PFSK-1 (cell line): Measurements from ENCODE around the gene DOCK8.

ENCODE experiments used
- FOXP2 ChIP-seq: optimal IDR thresholded peaks from 2 replicates; pipeline ENCODE3; 2011; ENCODE audit warnings: borderline replicate concordance, control low read depth, inconsistent platforms; ENCODE audit not compliant: insufficient read depth; ENCODE audit errors: extremely low read length, extremely low read depth
- POLR2AphosphoS5 ChIP-seq: IDR thresholded peaks from 2 replicates; pipeline ENCODE4 v1.6.1; 2012; ENCODE audit warnings: low read depth, mild to moderate bottlenecking, control low read depth, low read length, moderate library complexity
- REST ChIP-seq, 2 experiments: IDR thresholded peaks; 2 replicates each; pipeline versions ENCODE4 v1.6.1 to v1.8.0; 2011 to 2012; ENCODE audit warnings: low read depth in 2 of 2, low read length in 2 of 2, control low read depth in 1 of 2, inconsistent platforms in 1 of 2, mild to moderate bottlenecking in 1 of 2, moderate library complexity in 1 of 2; ENCODE audit not compliant: insufficient read depth in 1 of 2
- SIN3A ChIP-seq: IDR thresholded peaks from 2 replicates; pipeline ENCODE4 v1.6.1; 2012; ENCODE audit warnings: mild to moderate bottlenecking, low read length, moderate library complexity, borderline replicate concordance; ENCODE audit not compliant: insufficient read depth
- TAF1 ChIP-seq: IDR thresholded peaks from 2 replicates; pipeline ENCODE4 v1.6.1; 2012; ENCODE audit warnings: low read length, control low read depth, borderline replicate concordance; ENCODE audit not compliant: insufficient read depth

DOCK8 gene

GRCh38 chr9:445033-445432 is 230.4 kb downstream of the DOCK8 start:
- no peak for TF ChIP-seq REST (IDR thresholded peaks at IDR 0.05; ENCODE audit: insufficient read depth in 1 of 2, low read depth in 2 of 2, low read length in 2 of 2)
- no peak for TF ChIP-seq SIN3A
- TF ChIP-seq TAF1, result no peak
- no peak for TF ChIP-seq FOXP2
- TF ChIP-seq POLR2AphosphoS5, result no peak

- TF ChIP-seq POLR2AphosphoS5 (no peak), REST (IDR thresholded peaks at IDR 0.05; ENCODE audit: insufficient read depth in 1 of 2, low read depth in 2 of 2, low read length in 2 of 2) (no peak), TAF1 (no peak), SIN3A (no peak), FOXP2 (no peak)
Measured at GRCh38 chr9:446074-446699, 231.5 kb downstream of the DOCK8 start.

- no peak for TF ChIP-seq SIN3A
- TF ChIP-seq TAF1, result no peak
- no peak for TF ChIP-seq FOXP2
- TF ChIP-seq POLR2AphosphoS5, result no peak
- TF ChIP-seq REST (IDR thresholded peaks at IDR 0.05; ENCODE audit: insufficient read depth in 1 of 2, low read depth in 2 of 2, low read length in 2 of 2), result no peak
Measured at GRCh38 chr9:447230-448025, 232.8 kb downstream of the DOCK8 start.

GRCh38 chr9:450057-450456 is 235.4 kb downstream of the DOCK8 start:
- TF ChIP-seq TAF1 (no peak), POLR2AphosphoS5 (no peak), REST (IDR thresholded peaks at IDR 0.05; ENCODE audit: insufficient read depth in 1 of 2, low read depth in 2 of 2, low read length in 2 of 2) (no peak), SIN3A (no peak)

- TF ChIP-seq TAF1, result no peak
- TF ChIP-seq POLR2AphosphoS5, result no peak
- no peak for TF ChIP-seq REST (IDR thresholded peaks at IDR 0.05; ENCODE audit: insufficient read depth in 1 of 2, low read depth in 2 of 2, low read length in 2 of 2)
- TF ChIP-seq FOXP2, result no peak
- TF ChIP-seq SIN3A, result no peak
Measured at GRCh38 chr9:450561-450960, 235.9 kb downstream of the DOCK8 start.
